HG02885 (cell line): ENCODE data around the gene DEGS1.

ENCODE experiments used
- ATAC-seq: cut with Tn5 transposase; IDR thresholded peaks from one replicate; pipeline ENCODE4 v1.9.1; 2021; ENCODE audit warnings: mild to moderate bottlenecking; ENCODE audit not compliant: unreplicated experiment, poor library complexity

DEGS1 gene

GRCh38 chr1:224182866-224183590 lies at the start of gene DEGS1:
Gene DEGS1, plus strand, starts transcription at chr1:224183240. Its CDS starts 97 bp downstream, at chr1:224183337.
- peak; percentile 66 for ATAC-seq

GRCh38 chr1:224133741-224134299 lies 49.2 kb upstream of the DEGS1 start:
- ATAC-seq: no peak

- ATAC-seq: no peak
These were observed 45.5 kb upstream of the DEGS1 start for GRCh38 chr1:224137518-224137917.

GRCh38 chr1:224138198-224138597 lies 44.8 kb upstream of the DEGS1 start:
- no peak for ATAC-seq

- no peak for ATAC-seq
These were observed 41.3 kb upstream of the DEGS1 start for GRCh38 chr1:224141693-224142092.

GRCh38 chr1:224149709-224150108 lies 33.3 kb upstream of the DEGS1 start:
- no peak for ATAC-seq

GRCh38 chr1:224151117-224151516 lies 31.9 kb upstream of the DEGS1 start:
- no peak for ATAC-seq

- ATAC-seq: no peak
These were observed 25.7 kb upstream of the DEGS1 start for GRCh38 chr1:224157316-224157715.

GRCh38 chr1:224159541-224159940 lies 23.5 kb upstream of the DEGS1 start:
- no peak for ATAC-seq

- no peak for ATAC-seq
These were observed 22.8 kb upstream of the DEGS1 start for GRCh38 chr1:224160171-224160682.

GRCh38 chr1:224162768-224163167 lies 20.3 kb upstream of the DEGS1 start:
- no peak for ATAC-seq

- no peak for ATAC-seq
These were observed 19.7 kb upstream of the DEGS1 start for GRCh38 chr1:224163311-224163710.

GRCh38 chr1:224168859-224169380 lies 14.1 kb upstream of the DEGS1 start:
- ATAC-seq: peak; percentile 88

- ATAC-seq: no peak
These were observed 13.2 kb upstream of the DEGS1 start for GRCh38 chr1:224169718-224170270.

GRCh38 chr1:224170343-224170742 lies 12.7 kb upstream of the DEGS1 start:
- ATAC-seq: no peak

GRCh38 chr1:224170748-224171478 lies 12.1 kb upstream of the DEGS1 start:
- ATAC-seq: no peak

- no peak for ATAC-seq
These were observed 10.8 kb upstream of the DEGS1 start for GRCh38 chr1:224172229-224172628.

- no peak for ATAC-seq
These were observed 9.5 kb upstream of the DEGS1 start for GRCh38 chr1:224173523-224173922.

- ATAC-seq: no peak
These were observed 7.4 kb upstream of the DEGS1 start for GRCh38 chr1:224175617-224176016.

- no peak for ATAC-seq
These were observed 5.6 kb upstream of the DEGS1 start for GRCh38 chr1:224177356-224177999.
